ENCODE data around the gene DMBT1. TPM values are rescaled to one million over a fixed set of nuclear protein-coding genes. Genes with fewer than 3 reads are reported as not detected.

Gene DMBT1
- total and polyA plus RNA-seq, 8 donors = 0.19 to 81.1 (median 4.1) TPM; not detected in 1

GRCh38 chr10:122650331-122650730 lies 89.8 kb downstream of the DMBT1 start:
- no peak overlapping the region for H3K4me3 ChIP-seq
- TF ChIP-seq POLR2AphosphoS5 (IDR thresholded peaks at IDR 0.05) (no peak), EP300 (IDR thresholded peaks at IDR 0.05) (no peak), POLR2A (IDR thresholded peaks at IDR 0.05) (no peak)
- TF ChIP-seq, protein P1, sequence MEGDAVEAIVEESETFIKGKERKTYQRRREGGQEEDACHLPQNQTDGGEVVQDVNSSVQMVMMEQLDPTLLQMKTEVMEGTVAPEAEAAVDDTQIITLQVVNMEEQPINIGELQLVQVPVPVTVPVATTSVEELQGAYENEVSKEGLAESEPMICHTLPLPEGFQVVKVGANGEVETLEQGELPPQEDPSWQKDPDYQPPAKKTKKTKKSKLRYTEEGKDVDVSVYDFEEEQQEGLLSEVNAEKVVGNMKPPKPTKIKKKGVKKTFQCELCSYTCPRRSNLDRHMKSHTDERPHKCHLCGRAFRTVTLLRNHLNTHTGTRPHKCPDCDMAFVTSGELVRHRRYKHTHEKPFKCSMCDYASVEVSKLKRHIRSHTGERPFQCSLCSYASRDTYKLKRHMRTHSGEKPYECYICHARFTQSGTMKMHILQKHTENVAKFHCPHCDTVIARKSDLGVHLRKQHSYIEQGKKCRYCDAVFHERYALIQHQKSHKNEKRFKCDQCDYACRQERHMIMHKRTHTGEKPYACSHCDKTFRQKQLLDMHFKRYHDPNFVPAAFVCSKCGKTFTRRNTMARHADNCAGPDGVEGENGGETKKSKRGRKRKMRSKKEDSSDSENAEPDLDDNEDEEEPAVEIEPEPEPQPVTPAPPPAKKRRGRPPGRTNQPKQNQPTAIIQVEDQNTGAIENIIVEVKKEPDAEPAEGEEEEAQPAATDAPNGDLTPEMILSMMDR (IDR thresholded peaks at IDR 0.05) = no peak
- DNase-seq = no peak
- H3K27ac ChIP-seq = no peak overlapping the region
- intact Hi-C loops (cut with DNase I; ENCODE audit: low total_unique reads) = no loop called here
- whole genome bisulfite sequencing, 5 donors = 65 to 85% (median 72%) methylated on average over 2 of the region's 2 CpGs
- H3K27me3 ChIP-seq = peaks cover 0 to 44% (median 4%) of the 10 kb centered on the region in 3 donors
- H3K36me3 ChIP-seq = no peaks in the 10 kb centered on the region
- no peaks in the 10 kb centered on the region for H3K9me3 ChIP-seq
- H3K4me1 ChIP-seq = no peaks in the 10 kb centered on the region

GRCh38 chr10:122655524-122656307 lies 95.2 kb downstream of the DMBT1 start:
- Histone ChIP-seq H3K27ac (no peak overlapping the region), H3K27me3 (peaks cover 0 to 12% (median 0%) of the 10 kb centered on the region in 3 donors), H3K4me1 (no peaks in the 10 kb centered on the region), H3K9me3 (no peaks in the 10 kb centered on the region), H3K36me3 (no peaks in the 10 kb centered on the region), H3K4me3 (no peak overlapping the region)
- intact Hi-C loops (cut with DNase I; ENCODE audit: low total_unique reads) = no loop called here
- DNase-seq = no peak
- no peak for TF ChIP-seq POLR2A (IDR thresholded peaks at IDR 0.05)
- TF ChIP-seq POLR2AphosphoS5 (IDR thresholded peaks at IDR 0.05) = no peak
- TF ChIP-seq, protein P1 (IDR thresholded peaks at IDR 0.05) = no peak
- no peak for TF ChIP-seq EP300 (IDR thresholded peaks at IDR 0.05)
- WGBS, 5 donors = 76 to 90% (median 82%) methylated on average over 9 of the region's 9 CpGs

DNA sequence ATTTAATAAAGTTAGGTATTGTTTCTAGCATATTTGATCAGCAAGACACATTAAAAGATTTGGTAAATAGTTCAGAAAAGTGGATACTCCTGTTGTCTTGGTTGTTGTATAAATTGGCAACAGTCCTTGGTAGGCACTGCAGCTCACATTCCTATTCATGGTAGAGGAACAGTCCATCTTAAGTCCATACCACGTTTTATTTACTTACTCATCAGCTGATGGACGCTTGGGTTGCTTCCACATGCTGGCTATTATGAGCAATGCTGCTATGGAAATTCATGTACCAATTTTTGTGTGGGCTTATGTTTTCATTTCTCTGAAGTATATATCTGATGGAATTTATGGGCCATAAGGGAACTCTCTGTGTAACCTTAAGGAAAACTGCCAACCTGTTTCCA lies 95.8 kb downstream of the DMBT1 start:
- Histone ChIP-seq H3K27me3 (peaks cover 0 to 7% (median 0%) of the 10 kb centered on the region in 3 donors), H3K4me1 (no peaks in the 10 kb centered on the region), H3K27ac (no peak overlapping the region), H3K9me3 (no peaks in the 10 kb centered on the region), H3K36me3 (no peaks in the 10 kb centered on the region), H3K4me3 (no peak overlapping the region)
- no peak for DNase-seq
- 35 to 51% (median 39%) methylated on average over 2 of the region's 2 CpGs for WGBS, 5 donors
- intact Hi-C loops (cut with DNase I; ENCODE audit: low total_unique reads) = no loop called here
- TF ChIP-seq EP300 (IDR thresholded peaks at IDR 0.05) = no peak
- no peak for TF ChIP-seq POLR2A (IDR thresholded peaks at IDR 0.05)
- TF ChIP-seq POLR2AphosphoS5 (IDR thresholded peaks at IDR 0.05) = no peak
- TF ChIP-seq, protein P1 (IDR thresholded peaks at IDR 0.05) = no peak

GRCh38 chr10:122656741-122657140 lies 96.2 kb downstream of the DMBT1 start:
- peaks cover 0 to 7% (median 0%) of the 10 kb centered on the region in 3 donors for H3K27me3 ChIP-seq
- H3K36me3 ChIP-seq = no peaks in the 10 kb centered on the region
- no peaks in the 10 kb centered on the region for H3K4me1 ChIP-seq
- DNase-seq = no peak
- H3K9me3 ChIP-seq = no peaks in the 10 kb centered on the region
- intact Hi-C loops (cut with DNase I; ENCODE audit: low total_unique reads) = no loop called here
- H3K27ac ChIP-seq = no peak overlapping the region
- TF ChIP-seq POLR2A (IDR thresholded peaks at IDR 0.05) (no peak), EP300 (IDR thresholded peaks at IDR 0.05) (no peak), POLR2AphosphoS5 (IDR thresholded peaks at IDR 0.05) (no peak)
- TF ChIP-seq, protein P1 (IDR thresholded peaks at IDR 0.05) = no peak
- 75 to 85% (median 78%) methylated on average over 5 of the region's 5 CpGs for WGBS, 5 donors
- H3K4me3 ChIP-seq = no peak overlapping the region

Data from stomach (tissue), 9 donors.